Mesendoderm (in vitro differentiated cells): ENCODE measurements around the gene TSEN54.
A peak's percentile ranks its signal among the peaks of the same experiment; 100 is the strongest.

Experiments
- DNase-seq: peaks from one replicate; pipeline ENCODE4 v3.0.0; 2013
- H2AK5ac ChIP-seq: 2 replicates; pipeline ENCODE4 v1.6.1; 2013; ENCODE audit warnings: low read length, inconsistent platforms
- H2BK120ac ChIP-seq: 2 replicates; pipeline ENCODE4 v1.6.1; 2013; ENCODE audit warnings: low read depth, mild to moderate bottlenecking, low read length, moderate library complexity, mixed read lengths
- H2BK15ac ChIP-seq: replicated peaks from 2 replicates; pipeline ENCODE4 v1.6.1; 2013; ENCODE audit warnings: low read depth, mild to moderate bottlenecking, moderate library complexity
- H2BK5ac ChIP-seq: 2 replicates; pipeline ENCODE4 v1.6.1; 2013; ENCODE audit warnings: low read length, inconsistent platforms
- H3K18ac ChIP-seq: 2 replicates; pipeline ENCODE4 v1.6.1; 2013; ENCODE audit warnings: mild to moderate bottlenecking, low read length, mixed read lengths
- H3K23ac ChIP-seq: one replicate; pipeline ENCODE4 v1.6.1; 2013; ENCODE audit warnings: low read length
- H3K27ac ChIP-seq: 2 replicates; pipeline ENCODE4 v1.5.1; 2013; ENCODE audit warnings: low read depth, mild to moderate bottlenecking, inconsistent platforms, low read length, moderate library complexity
- H3K27me3 ChIP-seq: 2 replicates; pipeline ENCODE4 v1.6.1; 2013; ENCODE audit warnings: low read length, control low read depth, mild to moderate bottlenecking, inconsistent platforms; ENCODE audit not compliant: insufficient read depth, poor library complexity
- H3K36me3 ChIP-seq: 2 replicates; pipeline ENCODE4 v1.6.1; 2013; ENCODE audit warnings: low read length, inconsistent platforms; ENCODE audit not compliant: control insufficient read depth, insufficient read depth
- H3K4ac ChIP-seq: one replicate; pipeline ENCODE4 v1.6.1; 2013; ENCODE audit warnings: low read depth, mild to moderate bottlenecking, low read length, moderate library complexity
- H3K4me1 ChIP-seq: 2 replicates; pipeline ENCODE4 v1.6.1; 2013; ENCODE audit warnings: low read depth, low read length, inconsistent platforms; ENCODE audit not compliant: control insufficient read depth
- H3K4me2 ChIP-seq: 2 replicates; pipeline ENCODE4 v1.6.1; 2013; ENCODE audit warnings: low read length
- H3K4me3 ChIP-seq: 2 replicates; pipeline ENCODE4 v1.5.1; 2013; ENCODE audit warnings: mild to moderate bottlenecking, low read length
- H3K56ac ChIP-seq: one replicate; pipeline ENCODE4 v1.6.1; 2013; ENCODE audit warnings: low read length
- H3K79me1 ChIP-seq: 2 replicates; pipeline ENCODE4 v1.6.1; 2013; ENCODE audit warnings: low read length, inconsistent platforms
- H3K79me2 ChIP-seq: 2 replicates; pipeline ENCODE4 v1.6.1; 2013; ENCODE audit warnings: mild to moderate bottlenecking, low read length; ENCODE audit not compliant: control insufficient read depth, insufficient read depth
- H3K9ac ChIP-seq: 2 replicates; pipeline ENCODE4 v1.6.1; 2013; ENCODE audit warnings: low read length, inconsistent platforms
- H4K5ac ChIP-seq: one replicate; pipeline ENCODE4 v1.6.1; 2013; ENCODE audit warnings: low read length
- H4K8ac ChIP-seq: one replicate; pipeline ENCODE4 v1.6.1; 2013; ENCODE audit warnings: low read depth, mild to moderate bottlenecking, control low read depth, low read length, moderate library complexity
- WGBS: extraction: QIAGEN DNeasy Blood & Tissue Kit; methylation state at CpG from one replicate; pipeline ENCODE4 v1.1.7; 2013; ENCODE audit warnings: low lambda C conversion rate, missing lambda C conversion rate; ENCODE audit not compliant: insufficient coverage; ENCODE audit errors: extremely low coverage; 5-methylcytosine and 5-hydroxymethylcytosine counted together

Gene TSEN54

GRCh38 chr17:75493476-75494129, 22.7 kb upstream of the TSEN54 start:
- Histone ChIP-seq H3K4me3 (no peak overlapping the region), H3K4ac (no peak overlapping the region), H4K8ac (no peak overlapping the region), H3K18ac (no peak overlapping the region), H3K4me2 (no peak overlapping the region), H2BK15ac (no peak overlapping the region), H2BK5ac (no peak overlapping the region), H3K4me1 (no peaks in the 10 kb centered on the region), H2BK120ac (no peak overlapping the region), H3K56ac (no peak overlapping the region), H3K36me3 (peaks cover 2% of the 10 kb centered on the region), H3K27me3 (no peaks in the 10 kb centered on the region), H4K5ac (no peak overlapping the region), H2AK5ac (no peak overlapping the region), H3K23ac (no peak overlapping the region), H3K9ac (no peak overlapping the region), H3K27ac (no peak overlapping the region), H3K79me1 (no peaks in the 10 kb centered on the region), H3K79me2 (no peaks in the 10 kb centered on the region)
- no CpG with 5 or more reads among the region's 23 CpGs for WGBS
- DNase-seq: no peak

- H3K4me2 ChIP-seq: no peak overlapping the region
- H3K56ac ChIP-seq: no peak overlapping the region
- no peaks in the 10 kb centered on the region for H3K79me1 ChIP-seq
- H3K4ac ChIP-seq: no peak overlapping the region
- H2BK15ac ChIP-seq: no peak overlapping the region
- no peak overlapping the region for H3K23ac ChIP-seq
- no peaks in the 10 kb centered on the region for H3K27me3 ChIP-seq
- no peak overlapping the region for H4K8ac ChIP-seq
- H3K9ac ChIP-seq: no peak overlapping the region
- no peaks in the 10 kb centered on the region for H3K4me1 ChIP-seq
- H2BK5ac ChIP-seq: no peak overlapping the region
- H2BK120ac ChIP-seq: no peak overlapping the region
- H4K5ac ChIP-seq: no peak overlapping the region
- H2AK5ac ChIP-seq: no peak overlapping the region
- H3K18ac ChIP-seq: no peak overlapping the region
- H3K79me2 ChIP-seq: no peaks in the 10 kb centered on the region
- peaks cover 2% of the 10 kb centered on the region for H3K36me3 ChIP-seq
- no peak overlapping the region for H3K27ac ChIP-seq
- no peak overlapping the region for H3K4me3 ChIP-seq
- no peak for DNase-seq
- WGBS: no CpG with 5 or more reads among the region's 14 CpGs
Measured at GRCh38 chr17:75494326-75494877, 21.9 kb upstream of the TSEN54 start.

GRCh38 chr17:75496005-75496404, 20.3 kb upstream of the TSEN54 start:
- no peak overlapping the region for H4K8ac ChIP-seq
- no peaks in the 10 kb centered on the region for H3K4me1 ChIP-seq
- no peak overlapping the region for H2BK120ac ChIP-seq
- no peak overlapping the region for H3K4me3 ChIP-seq
- H2BK15ac ChIP-seq: no peak overlapping the region
- H3K9ac ChIP-seq: no peak overlapping the region
- peaks cover 2% of the 10 kb centered on the region for H3K36me3 ChIP-seq
- H3K79me1 ChIP-seq: no peaks in the 10 kb centered on the region
- no peak overlapping the region for H3K56ac ChIP-seq
- H3K27ac ChIP-seq: no peak overlapping the region
- no CpG with 5 or more reads among the region's 11 CpGs for WGBS
- H2AK5ac ChIP-seq: no peak overlapping the region
- no peaks in the 10 kb centered on the region for H3K79me2 ChIP-seq
- H3K27me3 ChIP-seq: no peaks in the 10 kb centered on the region
- no peak overlapping the region for H3K23ac ChIP-seq
- no peak overlapping the region for H4K5ac ChIP-seq
- no peak overlapping the region for H3K4ac ChIP-seq
- no peak for DNase-seq
- H3K4me2 ChIP-seq: no peak overlapping the region
- no peak overlapping the region for H3K18ac ChIP-seq
- no peak overlapping the region for H2BK5ac ChIP-seq

DNA sequence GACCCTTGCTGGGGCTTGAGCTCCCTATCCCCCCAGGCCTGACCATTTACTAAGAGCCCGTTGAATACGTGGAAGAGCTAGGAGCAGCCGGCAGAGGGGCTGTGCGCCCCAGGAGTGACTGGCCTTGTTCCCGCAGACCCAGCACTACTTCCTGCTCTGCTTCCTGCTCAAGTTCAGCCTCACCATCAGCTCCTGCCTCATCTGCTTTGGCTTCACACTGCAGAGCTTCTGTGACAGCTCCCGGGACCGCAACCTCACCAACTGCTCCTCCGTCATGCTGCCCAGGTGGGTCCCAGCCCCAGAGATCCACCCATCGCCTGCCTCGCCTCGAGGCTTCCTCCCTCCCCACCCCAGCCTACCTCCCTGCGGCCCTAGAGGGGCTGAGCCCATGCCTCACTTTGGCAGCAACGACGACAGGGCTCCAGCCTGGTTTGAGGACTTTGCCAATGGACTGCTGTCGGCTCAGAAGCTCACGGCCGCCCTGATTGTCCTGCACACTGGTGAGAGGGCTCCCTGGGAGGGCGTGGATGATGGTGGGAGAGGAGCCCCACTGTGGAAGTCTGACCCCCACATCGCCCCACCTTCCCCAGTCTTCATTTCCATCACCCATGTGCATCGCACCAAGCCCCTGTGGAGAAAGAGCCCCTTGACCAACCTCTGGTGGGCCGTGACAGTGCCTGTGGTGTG, 18.1 kb upstream of the TSEN54 start:
- Histone ChIP-seq H3K4ac (no peak overlapping the region), H3K4me3 (no peak overlapping the region), H4K5ac (no peak overlapping the region), H3K18ac (no peak overlapping the region), H3K56ac (no peak overlapping the region), H2AK5ac (no peak overlapping the region), H3K79me1 (no peaks in the 10 kb centered on the region), H3K27me3 (no peaks in the 10 kb centered on the region), H3K4me1 (no peaks in the 10 kb centered on the region), H3K36me3 (peaks cover 2% of the 10 kb centered on the region), H2BK15ac (no peak overlapping the region), H3K4me2 (no peak overlapping the region), H3K79me2 (no peaks in the 10 kb centered on the region), H2BK5ac (no peak overlapping the region), H3K27ac (no peak overlapping the region), H4K8ac (no peak overlapping the region), H3K23ac (no peak overlapping the region), H3K9ac (no peak overlapping the region), H2BK120ac (no peak overlapping the region)
- no CpG with 5 or more reads among the region's 21 CpGs for WGBS
- DNase-seq: no peak

- Histone ChIP-seq H3K4me2 (no peak overlapping the region), H3K4ac (no peak overlapping the region), H3K79me1 (no peaks in the 10 kb centered on the region), H3K56ac (no peak overlapping the region), H2BK15ac (no peak overlapping the region), H3K9ac (no peak overlapping the region), H3K4me1 (no peaks in the 10 kb centered on the region), H2BK120ac (no peak overlapping the region), H4K8ac (no peak overlapping the region), H3K27me3 (no peaks in the 10 kb centered on the region), H4K5ac (no peak overlapping the region), H2AK5ac (no peak overlapping the region), H3K23ac (no peak overlapping the region), H3K27ac (no peak overlapping the region), H3K4me3 (no peak overlapping the region), H3K79me2 (no peaks in the 10 kb centered on the region), H3K18ac (no peak overlapping the region), H2BK5ac (no peak overlapping the region), H3K36me3 (peaks cover 3% of the 10 kb centered on the region)
- no CpG with 5 or more reads among the region's 16 CpGs for WGBS
- peak; percentile 45 for DNase-seq
Measured at GRCh38 chr17:75498726-75499213, 17.6 kb upstream of the TSEN54 start.
